ENCODE data around the gene AIFM1. TPM values are rescaled to one million over a fixed set of nuclear protein-coding genes. Genes with fewer than 3 reads are reported as not detected.

Gene AIFM1
- total and polyA plus RNA-seq, 2 experiments from 2014 or later = 29.6 to 47.3 TPM

DNA sequence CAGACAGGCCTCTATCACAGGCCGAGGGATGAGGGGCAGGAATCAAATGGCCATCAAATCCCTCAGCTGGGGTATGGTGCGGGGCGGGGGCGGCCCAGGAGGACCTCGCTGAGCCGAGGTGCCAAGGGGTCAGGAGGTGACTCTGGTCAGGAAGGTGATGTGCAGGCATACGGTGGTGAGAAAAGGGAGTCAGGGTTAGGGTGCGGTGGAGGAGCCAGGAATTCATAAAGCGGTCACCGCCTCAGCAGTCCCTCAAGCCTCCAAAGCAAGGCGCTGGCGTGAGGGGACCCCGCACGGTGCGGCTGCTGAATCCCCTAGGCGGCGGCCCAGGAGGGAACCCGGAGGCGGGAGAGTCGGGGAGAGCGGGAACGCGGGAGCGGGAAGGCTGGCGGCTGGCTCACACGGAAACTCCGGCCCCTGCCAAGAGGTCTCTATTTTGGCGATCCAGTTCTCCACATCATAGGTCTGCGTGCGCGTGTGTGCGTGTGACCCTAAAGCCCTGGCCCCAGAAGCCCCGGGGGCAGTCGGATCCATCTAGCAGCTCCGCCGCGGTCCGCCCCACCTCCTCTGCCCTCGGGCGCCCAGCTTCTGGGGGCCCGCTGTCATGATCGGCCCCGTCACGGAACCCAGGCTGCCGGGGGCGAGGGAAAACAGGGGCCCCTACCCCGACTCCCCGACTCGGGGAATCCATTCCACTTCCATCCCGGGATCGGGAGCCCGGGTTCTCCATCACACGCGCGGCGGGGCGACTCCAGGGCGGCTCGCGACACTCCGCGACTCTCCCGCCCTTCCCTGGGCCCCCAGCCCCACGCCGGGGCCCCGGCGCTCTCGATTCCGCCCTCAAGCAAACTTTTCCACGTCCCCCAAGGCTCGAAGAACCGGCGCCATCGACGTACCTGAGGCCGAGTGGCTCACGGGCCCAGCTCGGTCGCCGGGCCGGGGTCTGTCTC, 55.9 kb downstream of the AIFM1 start:
- H3K36me3 ChIP-seq (ENCODE audit: insufficient read depth) = no peaks in the 10 kb centered on the region
- no peaks in the 10 kb centered on the region for H3K4me1 ChIP-seq (ENCODE audit: insufficient read depth)
- Mint-ChIP-seq H3K4me1 (peaks cover 14% of the 10 kb centered on the region; the same call in 2 of the 3 replicates), H3K9me3 (no peaks in the 10 kb centered on the region), H3K27ac (no peak overlapping the region), H3K27me3 (ENCODE audit: insufficient read depth, low read depth, poor library complexity) (peaks cover 33% of the 10 kb centered on the region), H3K36me3 (ENCODE audit: low read depth) (no peaks in the 10 kb centered on the region), H3K4me3 (peak overlapping the region; percentile 61)
- H3K27me3 ChIP-seq (ENCODE audit: insufficient read depth) = peaks cover 51% of the 10 kb centered on the region
- H3K79me2 ChIP-seq (replicated peaks; ENCODE audit: insufficient read depth) = no peaks in the 10 kb centered on the region
- no peaks in the 10 kb centered on the region for H3F3A ChIP-seq (replicated peaks; ENCODE audit: low read depth)
- peak overlapping the region; percentile 66 for H3K4me2 ChIP-seq
- peak; percentile 38 for ATAC-seq
- TF ChIP-seq EZH2 (IDR thresholded peaks at IDR 0.05; ENCODE audit: low read depth, unreplicated experiment) = peak; percentile 69
- TF ChIP-seq ETS1 (IDR thresholded peaks at IDR 0.05) = no peak
- H3K9me2 ChIP-seq (ENCODE audit: insufficient read depth) = no peaks in the 10 kb centered on the region
- peak overlapping the region; percentile 47 for H3K4me3 ChIP-seq
- H4K20me1 ChIP-seq (replicated peaks; ENCODE audit: insufficient read depth) = no peaks in the 10 kb centered on the region
- no peak overlapping the region; the same call in 1 of the 2 replicates for H2AFZ ChIP-seq
- peak; percentile 41 for DNase-seq (ENCODE audit: low spot score)
- no peak overlapping the region for H3K27ac ChIP-seq (ENCODE audit: low read depth)

GRCh38 chrX:130108647-130109428, 56.8 kb downstream of the AIFM1 start:
- Mint-ChIP-seq H3K36me3 (ENCODE audit: low read depth) (no peaks in the 10 kb centered on the region), H3K4me1 (peaks cover 16% of the 10 kb centered on the region; the same call in 2 of the 3 replicates), H3K4me3 (peak overlapping the region; percentile 61), H3K9me3 (no peaks in the 10 kb centered on the region), H3K27me3 (ENCODE audit: insufficient read depth, low read depth, poor library complexity) (peaks cover 37% of the 10 kb centered on the region), H3K27ac (no peak overlapping the region)
- peaks cover 51% of the 10 kb centered on the region for H3K27me3 ChIP-seq (ENCODE audit: insufficient read depth)
- H3K79me2 ChIP-seq (replicated peaks; ENCODE audit: insufficient read depth) = no peaks in the 10 kb centered on the region
- TF ChIP-seq CTCF (conservative IDR thresholded peaks at IDR 0.05; ENCODE audit: low read depth in 2 of 2) (peak in 1 of 2 experiments; percentile 36; a peak in 2 of 4 replicates), JUNB (IDR thresholded peaks at IDR 0.05; ENCODE audit: unreplicated experiment) (no peak)
- DNase-seq (ENCODE audit: low spot score) = no peak
- H3K4me2 ChIP-seq = peak overlapping the region; percentile 66; the same call in 1 of the 2 replicates
- H2AFZ ChIP-seq = no peak overlapping the region
- peak; percentile 22 for ATAC-seq
- no peaks in the 10 kb centered on the region for H3K36me3 ChIP-seq (ENCODE audit: insufficient read depth)
- no peaks in the 10 kb centered on the region for H3K9me2 ChIP-seq (ENCODE audit: insufficient read depth)
- no peaks in the 10 kb centered on the region for H4K20me1 ChIP-seq (replicated peaks; ENCODE audit: insufficient read depth)
- H3K4me3 ChIP-seq = peak overlapping the region; percentile 47; the same call in 1 of the 2 replicates
- no peak overlapping the region for H3K27ac ChIP-seq (ENCODE audit: low read depth)
- H3K4me1 ChIP-seq (ENCODE audit: insufficient read depth) = no peaks in the 10 kb centered on the region; the same call in 1 of the 2 replicates
- H3F3A ChIP-seq (replicated peaks; ENCODE audit: low read depth) = no peaks in the 10 kb centered on the region

Measured in GM23338 (cell line).